ENCODE results near the gene PRDM2. TPM values are rescaled to one million over a fixed set of nuclear protein-coding genes. Genes with fewer than 3 reads are reported as not detected.

PRDM2 gene
- total and polyA plus RNA-seq, 2 of the 13 experiments (the other 11 are each of a cell fraction or from before 2014, with no cell fraction given) = 4.0 to 6.5 TPM

- peak; percentile 12 for TF ChIP-seq YY1 (IDR thresholded peaks at IDR 0.05; ENCODE audit: insufficient read depth, insufficient replicate concordance, low read depth, low read length)
- no peak for TF ChIP-seq TRIM22 (IDR thresholded peaks at IDR 0.05)
- no peak for TF ChIP-seq KDM1A (CRISPR knock-in tag; IDR thresholded peaks at IDR 0.05)
- TF ChIP-seq STAG1 (CRISPR knock-in tag; IDR thresholded peaks at IDR 0.05) = no peak
- peak; percentile 53; the same call in 1 of the 2 replicates for TF ChIP-seq ZNF501 (CRISPR knock-in tag; IDR thresholded peaks at IDR 0.05)
- no peak for TF ChIP-seq ZNF646 (CRISPR knock-in tag; IDR thresholded peaks at IDR 0.05)
- no peak for TF ChIP-seq ATF7-NPFF (CRISPR knock-in tag; IDR thresholded peaks at IDR 0.05; ENCODE audit: low read depth)
- TF ChIP-seq ZBTB44 (CRISPR knock-in tag; IDR thresholded peaks at IDR 0.05) = no peak; the same call in 1 of the 2 replicates
- TF ChIP-seq ZNF143 (CRISPR knock-in tag; IDR thresholded peaks at IDR 0.05) = peak; percentile 5; the same call in 1 of the 2 replicates
- no peak for TF ChIP-seq ZMYM3 (CRISPR knock-in tag; IDR thresholded peaks at IDR 0.05)
- no peak for TF ChIP-seq TAF15 (IDR thresholded peaks at IDR 0.05; ENCODE audit: low read depth, low read length, poor library complexity, severe bottlenecking)
- peak; percentile 70 for TF ChIP-seq SKI (IDR thresholded peaks at IDR 0.05; ENCODE audit: partially characterized antibody)
- no peak for TF ChIP-seq RCOR2 (CRISPR knock-in tag; IDR thresholded peaks at IDR 0.05)
- TF ChIP-seq ZNF24 (IDR thresholded peaks at IDR 0.05) = no peak
- no peak for TF ChIP-seq ZNF256 (CRISPR knock-in tag; conservative IDR thresholded peaks at IDR 0.05)
- 0 out of 2 replicates have a peak, but pooled peaks have one; percentile 7 for TF ChIP-seq ARNT2 (CRISPR knock-in tag; IDR thresholded peaks at IDR 0.05; ENCODE audit: low read depth)
- 0 out of 2 replicates have a peak, but pooled peaks have one; percentile 38 for TF ChIP-seq HBP1 (CRISPR knock-in tag; IDR thresholded peaks at IDR 0.05; ENCODE audit: low read depth)
- TF ChIP-seq ZNF253 (CRISPR knock-in tag; IDR thresholded peaks at IDR 0.05; ENCODE audit: borderline replicate concordance) = 0 out of 2 replicates have a peak, but pooled peaks have one; percentile 29
- TF ChIP-seq BCL6 (CRISPR knock-in tag; IDR thresholded peaks at IDR 0.05) = no peak
These were observed 48.9 kb downstream of the PRDM2 start (continued) for GRCh38 chr1:13748610-13749505.

All from HepG2 (cell line).